Tibial nerve (tissue), 3 donors: ENCODE measurements around the gene GTF2H3.

Experiments used
- POLR2A ChIP-seq, 2 donors: fragments of 450-650 bp; IDR thresholded peaks; one replicate each; pipeline ENCODE4 v1.6.1; 2017; ENCODE audit warnings: antibody characterized with exemption in 2 of 2, mild to moderate bottlenecking in 2 of 2, moderate library complexity in 2 of 2
- TF ChIP-seq, protein P1 (sequence below), 5 experiments: fragments of 200-600 bp in 3 of 5; fragments of 450-650 bp in 2 of 5; sonication (generic) in 3 of 5; IDR thresholded peaks; one replicate each; pipeline ENCODE4 v1.5.1; 2016 to 2019; ENCODE audit warnings: antibody characterized with exemption in 5 of 5, mild to moderate bottlenecking in 3 of 5, moderate library complexity in 2 of 5

DNA sequence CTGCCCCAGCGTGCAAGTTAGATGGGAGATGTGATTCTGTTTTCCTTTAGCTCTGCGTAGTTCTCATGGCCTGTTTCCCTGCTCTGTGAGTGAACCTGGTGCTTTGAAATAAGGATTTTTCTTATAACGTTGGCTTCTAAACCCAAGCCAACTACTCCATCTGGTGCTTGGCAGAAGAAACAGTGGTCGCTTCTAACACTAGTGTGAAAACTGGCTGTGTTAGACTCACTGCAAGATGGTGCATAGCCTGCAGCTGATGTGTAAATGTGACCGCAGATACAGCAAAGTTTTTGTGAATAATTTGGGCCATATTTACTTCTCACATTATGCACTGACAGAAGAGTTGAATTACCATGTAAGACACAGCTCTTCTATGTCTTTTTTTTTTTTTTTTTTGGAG is 12.2 kb downstream of the GTF2H3 start:
- no peak for TF ChIP-seq POLR2A (IDR thresholded peaks at IDR 0.05)
- TF ChIP-seq, protein P1, sequence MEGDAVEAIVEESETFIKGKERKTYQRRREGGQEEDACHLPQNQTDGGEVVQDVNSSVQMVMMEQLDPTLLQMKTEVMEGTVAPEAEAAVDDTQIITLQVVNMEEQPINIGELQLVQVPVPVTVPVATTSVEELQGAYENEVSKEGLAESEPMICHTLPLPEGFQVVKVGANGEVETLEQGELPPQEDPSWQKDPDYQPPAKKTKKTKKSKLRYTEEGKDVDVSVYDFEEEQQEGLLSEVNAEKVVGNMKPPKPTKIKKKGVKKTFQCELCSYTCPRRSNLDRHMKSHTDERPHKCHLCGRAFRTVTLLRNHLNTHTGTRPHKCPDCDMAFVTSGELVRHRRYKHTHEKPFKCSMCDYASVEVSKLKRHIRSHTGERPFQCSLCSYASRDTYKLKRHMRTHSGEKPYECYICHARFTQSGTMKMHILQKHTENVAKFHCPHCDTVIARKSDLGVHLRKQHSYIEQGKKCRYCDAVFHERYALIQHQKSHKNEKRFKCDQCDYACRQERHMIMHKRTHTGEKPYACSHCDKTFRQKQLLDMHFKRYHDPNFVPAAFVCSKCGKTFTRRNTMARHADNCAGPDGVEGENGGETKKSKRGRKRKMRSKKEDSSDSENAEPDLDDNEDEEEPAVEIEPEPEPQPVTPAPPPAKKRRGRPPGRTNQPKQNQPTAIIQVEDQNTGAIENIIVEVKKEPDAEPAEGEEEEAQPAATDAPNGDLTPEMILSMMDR (IDR thresholded peaks at IDR 0.05), result no peak
